Superior temporal gyrus (tissue), 1 donor: Measurements from ENCODE around the gene DDX49.

Experiments used
- DNase-seq: peaks from one replicate; pipeline ENCODE4 v3.0.0-alpha.2; 2016; ENCODE audit errors: extremely low spot score

DDX49 gene

GRCh38 chr19:18972851-18973250 is 53.3 kb downstream of the DDX49 start:
- no peak for DNase-seq

- DNase-seq, result no peak
These were observed 55.5 kb downstream of the DDX49 start for GRCh38 chr19:18975011-18975410.

GRCh38 chr19:18975869-18976268 is 56.4 kb downstream of the DDX49 start:
- DNase-seq, result no peak
